Uterus (tissue), 2 donors: ENCODE measurements around the gene RHEX.

Experiments used
- POLR2A ChIP-seq, 2 donors: fragments of 450-650 bp; IDR thresholded peaks; one replicate each; pipeline ENCODE4 v1.6.1; 2016; ENCODE audit warnings: antibody characterized with exemption in 2 of 2, mild to moderate bottlenecking in 1 of 2, moderate library complexity in 1 of 2
- TF ChIP-seq, protein P1 (sequence below), 4 experiments: fragments of 200-600 bp in 2 of 4; fragments of 450-650 bp in 2 of 4; sonication (generic) in 2 of 4; IDR thresholded peaks; one replicate each; pipeline ENCODE4 v1.5.1; 2016 to 2019; ENCODE audit warnings: antibody characterized with exemption in 4 of 4, mild to moderate bottlenecking in 2 of 4, moderate library complexity in 1 of 4

GRCh38 chr1:206039046-206039973 is 13.7 kb upstream of the RHEX start:
- TF ChIP-seq, protein P1, sequence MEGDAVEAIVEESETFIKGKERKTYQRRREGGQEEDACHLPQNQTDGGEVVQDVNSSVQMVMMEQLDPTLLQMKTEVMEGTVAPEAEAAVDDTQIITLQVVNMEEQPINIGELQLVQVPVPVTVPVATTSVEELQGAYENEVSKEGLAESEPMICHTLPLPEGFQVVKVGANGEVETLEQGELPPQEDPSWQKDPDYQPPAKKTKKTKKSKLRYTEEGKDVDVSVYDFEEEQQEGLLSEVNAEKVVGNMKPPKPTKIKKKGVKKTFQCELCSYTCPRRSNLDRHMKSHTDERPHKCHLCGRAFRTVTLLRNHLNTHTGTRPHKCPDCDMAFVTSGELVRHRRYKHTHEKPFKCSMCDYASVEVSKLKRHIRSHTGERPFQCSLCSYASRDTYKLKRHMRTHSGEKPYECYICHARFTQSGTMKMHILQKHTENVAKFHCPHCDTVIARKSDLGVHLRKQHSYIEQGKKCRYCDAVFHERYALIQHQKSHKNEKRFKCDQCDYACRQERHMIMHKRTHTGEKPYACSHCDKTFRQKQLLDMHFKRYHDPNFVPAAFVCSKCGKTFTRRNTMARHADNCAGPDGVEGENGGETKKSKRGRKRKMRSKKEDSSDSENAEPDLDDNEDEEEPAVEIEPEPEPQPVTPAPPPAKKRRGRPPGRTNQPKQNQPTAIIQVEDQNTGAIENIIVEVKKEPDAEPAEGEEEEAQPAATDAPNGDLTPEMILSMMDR (IDR thresholded peaks at IDR 0.05), result no peak
- TF ChIP-seq POLR2A (IDR thresholded peaks at IDR 0.05), result no peak
